ENCODE results near the gene PDCD4.

The PDCD4 gene

GRCh38 chr10:110871298-110872084 is at the start of gene PDCD4:
Gene PDCD4, plus strand, starts transcription at chr10:110871928. Its CDS starts 4,100 bp downstream, at chr10:110876028.
- DNase-seq = peak; percentile 93

GRCh38 chr10:110822035-110822711 is 49.6 kb upstream of the PDCD4 start:
- DNase-seq = no peak

- peak; percentile 36 for DNase-seq
These were observed 48.9 kb upstream of the PDCD4 start for GRCh38 chr10:110822712-110823311.

GRCh38 chr10:110824152-110824441 is 47.6 kb upstream of the PDCD4 start:
- DNase-seq = no peak

- no peak for DNase-seq
These were observed 47.1 kb upstream of the PDCD4 start for GRCh38 chr10:110824660-110825059.

GRCh38 chr10:110825508-110825907 is 46.2 kb upstream of the PDCD4 start:
- DNase-seq = no peak

- no peak for DNase-seq
These were observed 44.3 kb upstream of the PDCD4 start for GRCh38 chr10:110827410-110827809.

GRCh38 chr10:110827875-110828274 is 43.9 kb upstream of the PDCD4 start:
- DNase-seq = no peak

- no peak for DNase-seq
These were observed 43.2 kb upstream of the PDCD4 start for GRCh38 chr10:110828525-110828924.

- DNase-seq = no peak
These were observed 41.9 kb upstream of the PDCD4 start for GRCh38 chr10:110829721-110830410.

- DNase-seq = peak; percentile 65
These were observed 38.3 kb upstream of the PDCD4 start for GRCh38 chr10:110833234-110833940.

GRCh38 chr10:110833941-110834628 is 37.6 kb upstream of the PDCD4 start:
- DNase-seq = peak; percentile 58

GRCh38 chr10:110834629-110835301 is 37.0 kb upstream of the PDCD4 start:
- DNase-seq = peak; percentile 88

- no peak for DNase-seq
These were observed 35.9 kb upstream of the PDCD4 start for GRCh38 chr10:110835841-110836240.

GRCh38 chr10:110836706-110837105 is 35.0 kb upstream of the PDCD4 start:
- DNase-seq = no peak

GRCh38 chr10:110837418-110838171 is 34.1 kb upstream of the PDCD4 start:
- peak; percentile 73 for DNase-seq

- no peak for DNase-seq
These were observed 31.4 kb upstream of the PDCD4 start for GRCh38 chr10:110840225-110840922.

GRCh38 chr10:110840923-110841428 is 30.8 kb upstream of the PDCD4 start:
- DNase-seq = no peak

GRCh38 chr10:110841767-110842267 is 29.9 kb upstream of the PDCD4 start:
- no peak for DNase-seq

All from NCI-H2171 treated with DMSO at 0.1 percent for 48 hours (cell line).